NCI-H1694 (cell line): ENCODE data around the gene CTNNB1.
"Not testable (repeated sequence)": the region's sequence is repeated elsewhere in the genome, so short reads cannot be mapped to it uniquely, and the experiment has no call there.

Experiments
- DNase-seq: peaks from one replicate; lab custom pipeline; 2025; lab: John Stamatoyannopoulos, UW

CTNNB1 gene

GRCh38 chr3:41258239-41258800, 59.0 kb downstream of the CTNNB1 start:
- no peak for DNase-seq

GRCh38 chr3:41259449-41260062, 60.3 kb downstream of the CTNNB1 start:
- no peak for DNase-seq

- no peak for DNase-seq
Measured at GRCh38 chr3:41260063-41260450, 60.8 kb downstream of the CTNNB1 start.

- DNase-seq = no peak
Measured at GRCh38 chr3:41265011-41265545, 65.8 kb downstream of the CTNNB1 start.

- no peak for DNase-seq
Measured at GRCh38 chr3:41265823-41266273, 66.5 kb downstream of the CTNNB1 start.

- DNase-seq = no peak
Measured at GRCh38 chr3:41267975-41268640, 68.8 kb downstream of the CTNNB1 start.

GRCh38 chr3:41272667-41273066, 73.4 kb downstream of the CTNNB1 start:
- no peak for DNase-seq

GRCh38 chr3:41274944-41275668, 75.8 kb downstream of the CTNNB1 start:
- no peak for DNase-seq

GRCh38 chr3:41276191-41276590, 76.9 kb downstream of the CTNNB1 start:
- DNase-seq = no peak

GRCh38 chr3:41277790-41278465, 78.6 kb downstream of the CTNNB1 start:
- DNase-seq = no peak

GRCh38 chr3:41284934-41285333, 85.6 kb downstream of the CTNNB1 start:
- DNase-seq = not testable (repeated sequence)

GRCh38 chr3:41286305-41286704, 87.0 kb downstream of the CTNNB1 start:
- no peak for DNase-seq

- no peak for DNase-seq
Measured at GRCh38 chr3:41288785-41289184, 89.5 kb downstream of the CTNNB1 start.
